MM.1S (cell line): Measurements from ENCODE around the gene ANO10.

Experiments
- CTCF ChIP-seq: fragments of 300-600 bp; sonication (generic); IDR thresholded peaks from 2 replicates; pipeline ENCODE4 v1.5.1; 2016; ENCODE audit warnings: antibody characterized with exemption, low read length, mixed read lengths
- EZH2 ChIP-seq: fragments of 300-600 bp; sonication (generic); optimal IDR thresholded peaks from 2 replicates; pipeline ENCODE3; 2017; ENCODE audit warnings: low read depth, mild to moderate bottlenecking, antibody characterized with exemption, low read length, mixed read lengths
- EZH2phosphoT487 ChIP-seq: fragments of 300-600 bp; sonication (generic); IDR thresholded peaks from 2 replicates; pipeline ENCODE4 v1.6.1; 2018; ENCODE audit warnings: antibody characterized with exemption, low read length

GRCh38 chr3:43364494-43364893 lies 257.3 kb downstream of the ANO10 start:
- TF ChIP-seq CTCF, result no peak
- no peak for TF ChIP-seq EZH2phosphoT487
- no peak for TF ChIP-seq EZH2
